GM21717 (cell line): Measurements from ENCODE around the gene TMEM134.

Experiments used
- ATAC-seq: cut with Tn5 transposase; IDR thresholded peaks from one replicate; pipeline ENCODE4 v1.9.1; 2021; ENCODE audit warnings: mild to moderate bottlenecking, moderate library complexity; ENCODE audit not compliant: unreplicated experiment

The TMEM134 gene

DNA sequence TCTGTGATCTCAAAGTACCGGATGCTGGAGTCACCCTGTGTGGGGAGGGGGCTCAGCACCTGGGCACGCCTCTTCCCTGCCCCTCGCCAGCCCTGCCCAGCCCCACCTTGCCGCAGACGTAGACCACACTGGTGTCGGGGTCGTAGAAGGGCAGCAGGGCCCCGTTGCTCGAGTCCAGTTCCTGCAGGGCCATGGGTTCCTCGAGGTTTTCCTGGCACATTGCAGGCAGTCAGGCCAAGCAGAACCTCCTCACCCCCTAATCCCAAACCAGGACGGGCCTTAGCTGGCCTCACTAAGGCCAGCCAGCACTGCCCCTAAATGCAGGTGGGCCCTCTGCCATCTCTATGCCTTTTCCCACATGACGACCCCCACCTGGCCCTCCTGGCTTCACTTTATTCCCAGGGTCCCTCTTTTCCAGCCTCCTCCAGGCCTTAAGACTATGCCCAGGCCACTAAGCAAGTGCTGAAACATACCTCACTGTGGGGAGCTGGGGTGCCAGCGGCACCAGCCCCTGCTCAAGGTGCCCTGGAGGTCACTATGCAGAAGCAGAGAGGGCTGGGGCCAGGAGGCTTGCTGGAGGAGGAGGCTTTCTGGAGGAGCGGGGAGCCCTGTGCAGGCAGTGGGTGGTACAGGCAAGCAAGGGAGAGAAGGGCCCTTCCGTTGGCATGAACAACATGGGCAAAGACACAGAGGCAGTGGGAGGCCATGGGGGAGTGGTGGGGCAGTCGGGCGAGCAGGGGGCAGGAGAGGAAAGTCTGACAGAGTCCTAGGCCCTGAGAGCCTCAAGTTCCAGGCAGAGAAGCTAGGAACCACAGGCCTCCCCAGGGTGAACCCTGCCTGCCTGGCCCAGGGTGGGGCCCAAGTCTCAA, 28.6 kb downstream of the TMEM134 start:
- no peak for ATAC-seq

- ATAC-seq, result no peak
Observed at GRCh38 chr11:67439321-67440228, 29.5 kb downstream of the TMEM134 start.

GRCh38 chr11:67438158-67438902, 30.7 kb downstream of the TMEM134 start:
- ATAC-seq, result no peak

DNA sequence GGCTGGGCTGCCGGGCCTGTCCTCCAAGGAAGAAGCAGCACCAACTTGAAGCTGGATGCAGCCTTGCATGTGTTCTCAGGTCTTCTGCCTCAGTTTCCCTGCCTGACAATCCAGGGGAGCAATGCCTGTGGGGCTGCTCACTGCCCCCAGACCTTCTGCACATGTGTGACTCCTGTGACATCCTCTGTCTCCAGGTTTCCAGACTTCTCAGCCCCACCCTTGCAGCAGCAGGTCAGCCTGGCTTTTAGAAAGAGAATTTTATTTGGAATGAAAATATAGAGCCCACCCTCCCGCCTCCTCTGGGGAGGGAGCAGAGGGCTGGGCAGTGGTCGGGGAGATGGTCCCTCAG, 31.3 kb downstream of the TMEM134 start:
- ATAC-seq, result no peak

GRCh38 chr11:67437082-67437808, 31.8 kb downstream of the TMEM134 start, which contains the start of gene PTPRCAP:
PTPRCAP (minus strand) TSS chr11:67437682; CDS start chr11:67437619, 63 bp downstream.
- ATAC-seq, result no peak

DNA sequence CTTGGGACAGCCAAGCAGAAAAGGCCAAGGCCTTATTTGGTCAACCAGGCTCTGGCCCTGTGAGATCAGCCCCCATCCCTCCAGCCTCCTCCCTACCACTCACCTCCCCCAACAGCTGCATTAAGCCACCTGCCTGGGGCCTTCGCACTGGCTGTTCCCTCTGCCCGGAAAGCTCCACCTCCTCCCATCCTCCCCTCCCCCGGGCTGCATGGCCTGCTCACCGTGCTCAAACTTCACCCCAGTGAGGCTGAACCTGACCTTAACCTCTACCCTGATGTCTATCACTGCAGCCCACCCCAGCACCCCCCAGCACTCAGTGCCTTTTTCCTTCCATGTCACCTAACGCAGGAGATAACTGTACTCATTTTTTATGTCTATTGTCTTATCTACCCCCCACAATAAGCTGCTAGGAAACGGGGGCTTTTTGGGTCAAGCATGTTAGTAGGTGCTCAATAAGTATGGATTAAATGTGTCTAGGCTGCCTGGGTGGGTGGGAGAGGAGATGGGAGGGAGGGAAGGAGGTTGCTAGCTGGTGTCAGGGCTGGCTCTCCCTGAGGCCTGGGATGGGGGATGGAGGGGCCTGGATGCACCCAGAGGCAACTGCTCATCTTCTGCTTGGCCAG, 32.5 kb downstream of the TMEM134 start:
- no peak for ATAC-seq

DNA sequence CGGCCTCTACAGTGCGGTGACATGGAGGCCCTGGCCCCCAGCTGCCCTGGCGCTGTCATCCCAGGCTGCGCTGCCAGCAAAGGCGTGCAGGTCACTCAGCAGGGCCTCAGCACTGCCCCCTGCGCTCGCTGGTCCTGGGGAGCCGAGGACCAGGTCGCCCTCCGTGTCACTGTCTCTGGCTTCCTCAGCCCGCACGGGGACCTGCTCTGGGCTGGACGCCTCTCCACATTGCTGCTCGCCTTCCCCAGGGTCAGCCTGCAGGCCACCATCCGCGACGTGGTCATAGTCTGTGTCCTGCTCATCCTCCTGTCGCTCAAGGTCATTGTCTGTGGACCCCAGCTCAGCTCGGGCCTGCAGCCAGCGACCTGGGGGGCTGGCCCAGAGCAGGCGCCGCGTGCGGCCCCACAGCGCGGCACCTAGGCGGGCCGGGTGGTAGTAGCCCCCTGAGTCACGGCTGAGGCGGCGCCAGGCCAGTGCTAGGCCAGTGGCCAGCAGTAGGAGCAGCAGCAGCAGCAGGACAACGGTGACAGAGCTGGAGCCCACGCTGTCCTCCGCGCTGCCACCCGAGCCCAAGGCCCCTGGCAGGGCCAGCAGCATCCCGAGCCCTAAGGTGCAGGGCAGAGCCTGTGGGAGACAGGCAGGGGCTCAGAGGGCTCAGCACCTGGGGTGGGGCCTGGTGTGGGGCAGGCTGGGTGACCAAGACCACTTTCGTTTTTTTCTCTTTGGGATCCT, 33.2 kb downstream of the TMEM134 start:
- ATAC-seq, result no peak

DNA sequence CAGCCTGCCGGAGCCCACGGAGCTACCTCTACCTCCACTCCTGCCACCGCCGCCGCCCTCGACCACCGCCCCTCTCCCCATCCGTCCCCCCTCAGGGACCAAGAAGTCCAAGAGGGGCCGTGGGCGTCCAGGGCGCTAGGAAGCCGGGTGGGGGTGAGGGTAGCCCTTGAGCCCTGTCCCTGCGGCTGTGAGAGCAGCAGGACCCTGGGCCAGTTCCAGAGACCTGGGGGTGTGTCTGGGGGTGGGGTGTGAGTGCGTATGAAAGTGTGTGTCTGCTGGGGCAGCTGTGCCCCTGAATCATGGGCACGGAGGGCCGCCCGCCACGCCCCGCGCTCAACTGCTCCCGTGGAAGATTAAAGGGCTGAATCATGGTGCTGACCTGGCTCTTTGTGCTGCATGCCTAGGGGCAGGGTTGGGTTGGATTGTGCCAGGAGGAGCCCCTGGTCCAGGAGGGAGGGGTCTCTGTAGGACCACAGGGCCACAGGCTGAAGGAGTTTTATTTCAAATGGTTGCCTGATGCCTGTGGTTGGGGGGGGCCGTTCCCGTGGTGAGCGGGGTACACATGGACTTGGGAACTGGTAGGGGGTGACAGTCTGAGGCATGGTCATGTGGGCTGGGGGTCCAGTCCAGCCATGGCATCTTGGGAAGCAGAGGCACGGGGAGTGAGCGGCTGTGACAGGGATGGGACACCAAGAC, 33.9 kb downstream of the TMEM134 start:
- no peak for ATAC-seq

- ATAC-seq, result no peak
Observed at GRCh38 chr11:67434395-67434881, 34.6 kb downstream of the TMEM134 start.

DNA sequence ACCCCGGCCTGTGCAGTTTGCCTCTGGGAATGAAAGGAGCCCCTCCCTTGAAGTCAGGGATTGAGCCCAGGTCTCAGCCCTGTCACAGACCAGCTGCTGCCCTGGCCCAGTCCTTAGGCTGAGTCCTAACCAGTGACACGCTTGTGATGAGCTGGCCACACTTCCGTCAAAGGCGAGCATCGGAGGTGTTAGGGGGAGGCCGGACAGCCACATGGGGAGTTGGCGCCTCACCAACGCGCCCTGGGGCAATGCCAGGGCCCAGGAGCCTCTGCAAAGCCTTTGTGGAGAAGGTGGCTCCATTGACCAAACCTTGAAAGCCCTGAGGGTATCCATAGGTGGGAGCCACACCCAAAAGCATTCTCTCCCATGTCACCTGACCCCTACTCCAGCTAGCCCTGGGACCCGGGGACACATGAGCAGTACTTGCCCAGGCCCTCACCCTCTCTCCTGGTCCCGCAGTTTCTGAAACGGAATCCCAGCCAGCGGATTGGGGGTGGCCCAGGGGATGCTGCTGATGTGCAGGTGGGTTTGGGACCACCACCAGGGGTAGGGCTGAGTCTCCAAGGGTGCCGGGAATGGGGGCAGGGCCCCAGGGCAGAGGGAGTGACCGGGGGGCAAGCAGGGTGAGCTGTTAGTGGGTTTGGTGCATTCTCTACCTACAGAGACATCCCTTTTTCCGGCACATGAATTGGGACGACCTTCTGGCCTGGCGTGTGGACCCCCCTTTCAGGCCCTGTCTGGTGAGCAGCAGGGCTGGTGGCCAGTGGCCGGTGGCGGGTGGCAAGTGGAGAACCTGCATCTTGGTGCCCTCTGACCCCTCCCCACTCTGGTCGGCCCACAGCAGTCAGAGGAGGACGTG, 35.3 kb downstream of the TMEM134 start:
- no peak for ATAC-seq

DNA sequence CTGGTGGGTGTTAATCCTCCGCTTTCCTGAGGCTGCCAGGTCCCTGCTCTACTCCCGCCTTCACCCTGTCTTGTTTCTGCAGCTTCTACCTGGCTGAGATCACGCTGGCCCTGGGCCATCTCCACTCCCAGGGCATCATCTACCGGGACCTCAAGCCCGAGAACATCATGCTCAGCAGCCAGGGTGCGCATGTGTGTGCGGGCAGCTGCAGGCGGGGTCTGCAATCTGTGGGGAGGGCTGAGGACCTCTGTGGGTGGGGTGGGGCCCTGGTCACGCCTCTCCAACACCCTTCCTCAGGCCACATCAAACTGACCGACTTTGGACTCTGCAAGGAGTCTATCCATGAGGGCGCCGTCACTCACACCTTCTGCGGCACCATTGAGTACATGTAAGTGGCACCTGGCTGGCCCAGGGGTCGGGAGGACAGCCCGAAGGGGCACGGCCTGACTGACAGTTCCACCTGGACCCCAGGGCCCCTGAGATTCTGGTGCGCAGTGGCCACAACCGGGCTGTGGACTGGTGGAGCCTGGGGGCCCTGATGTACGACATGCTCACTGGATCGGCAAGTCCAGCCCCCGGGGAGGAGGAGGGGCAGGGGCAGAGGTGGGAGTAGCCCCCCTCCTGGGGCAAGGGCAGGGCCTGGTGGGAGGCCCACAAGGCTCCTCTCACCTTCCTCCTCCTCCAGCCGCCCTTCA, 36.2 kb downstream of the TMEM134 start:
- ATAC-seq, result no peak

DNA sequence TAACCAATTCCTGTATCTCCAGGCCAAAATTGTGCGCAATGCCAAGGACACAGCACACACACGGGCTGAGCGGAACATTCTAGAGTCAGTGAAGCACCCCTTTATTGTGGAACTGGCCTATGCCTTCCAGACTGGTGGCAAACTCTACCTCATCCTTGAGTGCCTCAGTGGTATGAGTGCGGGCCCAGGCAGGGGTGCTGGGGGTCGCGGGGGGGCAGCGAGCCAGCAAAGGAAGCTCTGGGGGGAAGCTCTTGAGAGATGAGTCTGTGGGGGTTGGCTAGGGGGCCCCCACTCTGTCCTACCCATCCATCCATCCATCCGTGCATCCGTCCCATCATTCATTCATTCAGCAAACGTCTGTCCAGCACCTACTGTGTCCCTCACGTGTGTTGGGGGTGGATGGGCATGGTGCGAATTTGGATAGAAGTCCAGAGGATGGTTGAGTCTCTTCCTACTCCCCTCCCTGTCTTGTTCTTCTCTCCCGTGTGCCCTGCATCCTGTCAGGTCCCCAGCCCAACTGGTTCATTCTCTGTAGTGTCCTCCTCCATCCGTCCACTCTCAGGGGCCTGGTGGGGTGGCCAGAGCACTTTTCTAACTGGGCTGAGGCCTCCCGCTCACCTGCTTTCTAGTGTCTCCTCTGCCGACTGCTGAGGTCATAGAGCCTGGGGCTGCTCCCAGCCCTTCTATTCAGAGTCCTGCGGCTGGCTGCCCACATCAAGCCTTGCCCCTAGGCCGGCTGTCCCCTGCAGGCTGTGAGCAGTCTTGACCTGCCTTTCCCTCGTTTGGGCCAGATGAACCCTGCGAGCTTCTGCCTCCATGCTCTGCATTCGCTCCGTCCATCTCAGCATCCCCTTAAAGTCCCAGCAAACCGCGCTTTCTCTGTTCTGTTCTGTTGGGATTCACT, 37.5 kb downstream of the TMEM134 start:
- ATAC-seq, result no peak

- no peak for ATAC-seq
Observed at GRCh38 chr11:67429722-67430121, 39.3 kb downstream of the TMEM134 start.

DNA sequence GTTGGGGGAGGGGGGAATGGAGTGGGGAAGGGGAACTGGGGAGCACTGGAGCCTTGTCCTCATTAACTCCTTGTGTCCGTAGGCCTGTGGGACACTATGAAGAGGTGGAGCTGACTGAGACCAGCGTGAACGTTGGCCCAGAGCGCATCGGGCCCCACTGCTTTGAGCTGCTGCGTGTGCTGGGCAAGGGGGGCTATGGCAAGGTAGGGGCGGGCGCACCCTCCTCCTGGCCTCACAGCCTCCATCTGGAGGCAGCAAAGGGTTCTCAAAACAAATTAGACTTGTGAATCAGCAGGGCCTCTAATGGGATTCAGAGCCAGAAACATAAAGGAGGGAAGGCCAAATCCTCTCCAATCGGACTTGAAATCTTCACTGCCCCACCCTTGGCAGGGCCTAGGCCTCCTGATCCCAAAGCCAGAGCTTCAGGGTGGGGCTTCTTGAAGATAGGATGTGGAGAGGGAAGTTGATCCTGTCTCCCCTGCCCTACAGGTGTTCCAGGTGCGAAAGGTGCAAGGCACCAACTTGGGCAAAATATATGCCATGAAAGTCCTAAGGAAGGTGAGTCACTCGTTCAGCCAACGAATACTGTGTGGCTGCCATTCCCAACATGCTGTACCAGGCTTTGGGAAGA, 39.9 kb downstream of the TMEM134 start:
- ATAC-seq, result no peak
